SK-MEL-5 (cell line): ENCODE results near the gene COL28A1. TPM values are rescaled to one million over a fixed set of nuclear protein-coding genes. Genes with fewer than 3 reads are reported as not detected.

Experiments used
- total RNA-seq: library from RNA; depleted of rRNA; stranded (reverse); fragments of >200 nt; shearing (Covaris generic); gene quantifications from 2 replicates; pipeline ENCODE4 v1.2.3, GENCODE V29; 2014; rRNA removed

The COL28A1 gene
- total RNA-seq, 1 experiment from 2014 or later, result 0.26 TPM

Other genes starting within 250 kb of the COL28A1 start
- 49.2 and 51.2 TPM in 2 replicates for gene MIOS, start 31.0 kb upstream of the COL28A1 start, total RNA-seq
- 32.1 and 35.2 TPM in 2 replicates for gene UMAD1, start 104.9 kb upstream of the COL28A1 start, total RNA-seq
- gene RPA3, start 182.7 kb upstream of the COL28A1 start, total RNA-seq, result 53.7 and 81.2 TPM in 2 replicates